HL-60/S4 treated with retinoic acid at 250 ng/mL for 4 days and 3 days (cell line): ENCODE data around the gene HAPSTR1.
"Not testable (repeated sequence)": the region's sequence is repeated elsewhere in the genome, so short reads cannot be mapped to it uniquely, and the experiment has no call there.

Source experiments
- in situ Hi-C: fragments of 300-500 bp; cut with MboI; formaldehyde crosslinking; loops from 2 replicates; pipeline ENCODE4 v1.7.0; 2022; ENCODE audit warnings: low sequenced_read_pairs

HAPSTR1 gene, protein sequence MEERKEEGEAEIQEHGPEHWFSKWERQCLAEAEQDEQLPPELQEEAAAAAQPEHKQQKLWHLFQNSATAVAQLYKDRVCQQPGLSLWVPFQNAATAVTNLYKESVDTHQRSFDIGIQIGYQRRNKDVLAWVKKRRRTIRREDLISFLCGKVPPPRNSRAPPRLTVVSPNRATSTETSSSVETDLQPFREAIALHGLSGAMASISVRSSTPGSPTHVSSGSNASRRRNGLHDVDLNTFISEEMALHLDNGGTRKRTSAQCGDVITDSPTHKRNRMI

GRCh38 chr16:9090960-9091866 lies at the start of gene HAPSTR1:
Gene HAPSTR1 (plus strand): TSS chr16:9091644. CDS start chr16:9092045, 401 bp downstream.
- in situ Hi-C loops, result no loop called here

DNA sequence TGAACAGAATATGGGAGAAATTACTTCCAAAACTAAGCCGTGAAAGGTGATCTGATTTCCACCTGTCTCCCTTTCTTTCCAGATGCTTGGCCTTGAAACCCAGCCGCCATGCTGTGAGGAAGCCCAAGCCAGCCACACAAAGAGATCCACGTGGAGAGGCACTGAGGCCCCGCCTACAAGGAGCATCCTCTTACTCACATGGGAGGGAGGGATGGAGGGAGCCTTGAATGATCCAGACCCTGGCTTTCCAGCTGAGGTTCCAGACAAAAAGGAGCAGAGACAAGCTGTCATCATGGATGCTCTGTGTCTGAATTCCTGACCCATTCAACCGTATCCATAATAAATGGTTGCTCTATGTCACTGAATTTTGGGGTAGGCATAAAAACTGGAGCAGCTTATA lies 48.9 kb upstream of the HAPSTR1 start:
- in situ Hi-C loops, result no loop called here

DNA sequence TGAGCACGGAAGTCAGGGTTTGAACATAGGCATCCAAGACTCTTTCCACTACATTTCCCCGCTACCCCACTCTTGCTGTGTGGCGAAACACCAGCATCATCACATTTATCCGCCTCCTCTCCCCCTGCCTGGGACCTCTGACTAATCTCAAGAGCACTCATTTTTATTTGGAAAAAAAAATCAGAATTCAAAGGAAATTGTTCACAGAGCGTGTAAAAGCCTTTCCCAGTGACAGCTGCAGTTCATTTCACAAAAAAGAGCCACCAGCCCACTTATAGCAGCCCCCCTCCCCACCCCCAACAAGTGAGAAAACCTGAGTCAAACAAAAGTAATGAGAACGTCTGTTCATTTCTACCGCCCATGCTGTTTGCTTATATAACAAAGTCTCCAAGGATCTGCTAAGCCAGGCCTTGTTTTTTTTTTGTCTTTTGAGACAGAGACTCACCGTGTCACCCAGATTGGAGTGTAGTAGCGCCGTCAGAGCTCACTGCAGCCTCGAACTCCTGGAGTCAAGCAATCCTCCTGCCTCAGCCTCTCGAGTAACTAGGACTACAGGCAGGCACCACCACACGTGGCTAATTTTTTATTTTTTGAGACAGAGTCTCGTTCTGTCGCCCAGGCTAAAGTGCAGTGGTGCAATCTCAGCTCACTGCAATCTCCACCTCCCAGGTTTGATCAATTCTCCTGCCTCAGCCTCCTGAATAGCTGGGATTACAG lies 48.3 kb upstream of the HAPSTR1 start:
- in situ Hi-C loops, result no loop called here

- in situ Hi-C loops, result not testable (repeated sequence)
Measured at GRCh38 chr16:9045562-9045961, 45.9 kb upstream of the HAPSTR1 start.

DNA sequence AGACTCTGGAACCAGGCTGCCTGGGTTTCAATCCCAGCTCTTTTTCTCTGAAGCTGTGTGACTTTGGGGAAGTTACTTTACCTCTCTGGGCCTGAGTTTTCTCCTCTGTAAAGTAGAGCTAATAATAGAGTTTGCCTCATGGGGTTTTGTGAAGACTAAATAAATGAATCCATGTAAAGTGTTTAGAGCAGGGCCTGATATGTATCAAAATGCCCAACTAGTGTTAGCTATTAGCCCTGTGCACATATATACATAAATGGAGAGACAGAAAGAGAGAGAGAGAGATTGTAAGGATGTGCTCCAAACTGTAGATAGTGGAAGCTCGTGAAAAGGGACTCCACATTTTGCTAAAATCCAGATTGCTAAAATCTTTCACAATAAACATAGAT lies 44.8 kb upstream of the HAPSTR1 start:
- in situ Hi-C loops, result no loop called here

- in situ Hi-C loops, result no loop called here
Measured at GRCh38 chr16:9047689-9048301, 43.6 kb upstream of the HAPSTR1 start.

GRCh38 chr16:9048302-9048700 lies 43.1 kb upstream of the HAPSTR1 start:
- in situ Hi-C loops, result no loop called here

GRCh38 chr16:9049241-9049640 lies 42.2 kb upstream of the HAPSTR1 start:
- in situ Hi-C loops, result no loop called here

- in situ Hi-C loops, result no loop called here
Measured at GRCh38 chr16:9050102-9050830, 41.2 kb upstream of the HAPSTR1 start.

DNA sequence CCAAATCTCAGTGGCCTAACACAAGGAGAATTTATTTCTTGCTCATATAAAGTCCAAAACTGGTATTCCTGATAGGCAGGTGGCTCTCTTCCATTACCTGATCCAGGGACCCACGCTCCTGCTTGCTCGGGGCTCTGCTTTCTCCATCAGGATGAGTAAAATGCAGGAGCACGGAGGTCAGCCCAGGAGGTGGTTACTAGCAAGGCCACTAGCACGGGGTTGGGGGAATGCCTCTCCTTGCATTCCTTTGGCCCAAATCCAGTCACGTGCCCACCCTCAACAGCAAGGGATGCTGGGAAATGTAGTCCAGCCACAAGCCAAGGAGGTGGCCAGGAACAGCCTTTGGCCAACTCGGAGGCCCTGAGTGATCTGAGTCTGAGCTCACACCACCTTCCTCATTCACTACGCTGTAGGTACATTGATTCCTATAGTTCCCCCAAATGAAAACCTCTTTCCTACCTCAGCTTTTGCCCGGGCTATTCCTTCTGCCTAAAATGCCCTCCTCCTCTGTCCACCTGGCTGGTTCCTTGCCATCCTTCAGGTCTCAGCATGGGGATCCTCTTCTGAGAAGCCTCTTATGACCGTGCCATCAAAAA lies 38.3 kb upstream of the HAPSTR1 start:
- in situ Hi-C loops, result no loop called here

GRCh38 chr16:9054460-9054859 lies 37.0 kb upstream of the HAPSTR1 start:
- in situ Hi-C loops, result no loop called here

- in situ Hi-C loops, result no loop called here
Measured at GRCh38 chr16:9055115-9055514, 36.3 kb upstream of the HAPSTR1 start.

- in situ Hi-C loops, result no loop called here
Measured at GRCh38 chr16:9055661-9056060, 35.8 kb upstream of the HAPSTR1 start.

- in situ Hi-C loops, result no loop called here
Measured at GRCh38 chr16:9056061-9056460, 35.4 kb upstream of the HAPSTR1 start.

DNA sequence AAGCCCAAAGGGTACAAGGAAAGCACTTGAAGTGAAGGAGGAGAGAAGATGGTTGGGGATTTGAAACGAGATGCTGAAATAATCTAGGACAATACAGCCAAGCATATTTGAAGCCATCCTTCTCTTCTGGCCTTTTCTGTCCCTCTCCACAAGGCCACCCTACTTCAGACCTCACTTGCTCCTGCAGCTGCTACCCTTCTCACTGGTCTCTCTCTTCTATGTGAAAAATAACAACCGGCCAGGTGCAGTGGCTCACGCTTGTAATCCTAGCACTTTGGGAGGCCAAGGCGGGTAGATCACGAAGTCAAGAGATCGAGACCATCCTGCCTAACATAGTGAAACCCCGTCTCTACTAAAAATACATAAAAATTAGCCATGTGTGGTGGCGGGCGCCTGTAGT lies 33.2 kb upstream of the HAPSTR1 start:
- in situ Hi-C loops, result no loop called here

- in situ Hi-C loops, result no loop called here
Measured at GRCh38 chr16:9060225-9060624, 31.2 kb upstream of the HAPSTR1 start.

DNA sequence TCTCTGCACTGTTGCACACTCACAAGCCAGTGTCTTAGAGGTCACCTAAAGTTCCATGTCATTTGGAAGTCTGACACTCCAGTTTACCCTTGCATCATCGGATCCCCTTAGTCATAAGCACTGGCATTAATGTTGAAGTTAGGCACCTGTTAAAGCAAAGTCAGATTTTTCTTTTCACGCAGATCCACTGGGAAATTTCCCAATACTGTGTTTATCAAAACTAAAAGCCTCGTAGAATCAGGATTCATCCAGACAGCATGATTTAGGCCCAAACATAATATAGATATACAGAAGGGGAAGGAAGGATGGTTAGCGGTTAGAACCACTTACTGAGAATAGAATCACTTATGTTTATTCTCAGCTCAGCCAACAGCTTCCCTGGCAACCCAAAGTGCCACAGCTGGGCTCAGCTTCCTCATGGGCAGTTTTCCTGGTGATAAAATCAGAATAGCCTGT lies 30.1 kb upstream of the HAPSTR1 start:
- in situ Hi-C loops, result no loop called here

- in situ Hi-C loops, result no loop called here
Measured at GRCh38 chr16:9062301-9062700, 29.1 kb upstream of the HAPSTR1 start.

GRCh38 chr16:9065077-9065476 lies 26.4 kb upstream of the HAPSTR1 start:
- in situ Hi-C loops, result no loop called here

DNA sequence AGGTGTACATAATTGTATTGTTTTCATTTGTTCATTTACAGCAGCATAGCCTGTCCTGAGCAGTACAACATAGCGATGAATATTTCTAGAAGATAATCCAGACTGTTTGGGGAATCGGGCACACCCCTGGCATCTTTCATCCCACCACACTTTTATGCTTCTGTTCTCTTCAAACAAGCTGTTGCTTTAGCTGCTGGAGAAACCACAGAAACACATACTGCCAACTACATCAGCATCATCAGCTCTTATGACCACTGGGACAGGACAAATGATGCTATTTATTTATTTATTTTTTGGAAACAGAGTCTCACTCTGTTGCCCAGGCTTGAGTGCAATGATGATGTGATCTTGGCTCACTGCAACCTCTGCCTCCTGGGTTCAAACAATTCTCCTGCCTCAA lies 22.6 kb upstream of the HAPSTR1 start:
- in situ Hi-C loops, result no loop called here
